ENCODE data around the gene B3GNT9.

DNA sequence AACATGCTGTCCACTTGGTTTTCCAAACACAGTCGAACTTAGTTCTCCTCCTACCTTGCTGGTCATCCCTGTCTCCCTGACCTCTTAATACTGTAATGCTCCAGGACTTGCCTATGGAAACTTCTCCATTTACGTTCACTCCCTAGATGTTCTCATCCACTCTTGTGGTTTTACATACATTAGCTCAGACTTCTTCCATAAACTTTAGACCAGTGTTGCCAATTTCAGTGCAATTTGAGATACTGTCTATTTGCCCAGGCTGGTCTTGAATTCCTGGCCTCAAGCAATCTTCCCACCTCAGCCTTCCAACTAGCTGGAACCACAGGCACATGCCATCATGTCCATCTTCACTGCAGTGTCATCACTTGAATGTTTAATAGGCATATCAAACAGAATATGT lies 31.5 kb upstream of the B3GNT9 start:
- TF ChIP-seq, protein P1, sequence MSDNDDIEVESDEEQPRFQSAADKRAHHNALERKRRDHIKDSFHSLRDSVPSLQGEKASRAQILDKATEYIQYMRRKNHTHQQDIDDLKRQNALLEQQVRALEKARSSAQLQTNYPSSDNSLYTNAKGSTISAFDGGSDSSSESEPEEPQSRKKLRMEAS (IDR thresholded peaks at IDR 0.05): no peak
- TF ChIP-seq PHF8 (conservative IDR thresholded peaks at IDR 0.05; ENCODE audit: low read depth, low read length): no peak
- TF ChIP-seq HDAC6 (IDR thresholded peaks at IDR 0.05; ENCODE audit: low read depth, low read length): no peak
